Measurements from ENCODE around the gene GLI3. TPM values are rescaled to one million over a fixed set of nuclear protein-coding genes. Genes with fewer than 3 reads are reported as not detected.

Gene GLI3
- total and polyA plus RNA-seq, 10 of the 15 experiments (the other 5 are each of a cell fraction or from before 2014, with no cell fraction given): 0.01 TPM; not detected in 8

GRCh38 chr7:41940760-41941343 is 296.2 kb downstream of the GLI3 start (continued):
- TF ChIP-seq ZNF384 (IDR thresholded peaks at IDR 0.05; ENCODE audit: borderline replicate concordance, low read depth, low read length): no peak
- TF ChIP-seq BCL11A (IDR thresholded peaks at IDR 0.05; ENCODE audit: low read depth, low read length): no peak
- TF ChIP-seq JUNB (IDR thresholded peaks at IDR 0.05): no peak
- TF ChIP-seq RBBP5 (conservative IDR thresholded peaks at IDR 0.05): no peak
- TF ChIP-seq NBN (IDR thresholded peaks at IDR 0.05): peak; percentile 29; the same call in 1 of the 2 replicates
- no peak for TF ChIP-seq POLR2A (IDR thresholded peaks at IDR 0.05; ENCODE audit: low read depth, low read length)
- no peak for TF ChIP-seq DPF2 (IDR thresholded peaks at IDR 0.05)
- TF ChIP-seq, protein P1, sequence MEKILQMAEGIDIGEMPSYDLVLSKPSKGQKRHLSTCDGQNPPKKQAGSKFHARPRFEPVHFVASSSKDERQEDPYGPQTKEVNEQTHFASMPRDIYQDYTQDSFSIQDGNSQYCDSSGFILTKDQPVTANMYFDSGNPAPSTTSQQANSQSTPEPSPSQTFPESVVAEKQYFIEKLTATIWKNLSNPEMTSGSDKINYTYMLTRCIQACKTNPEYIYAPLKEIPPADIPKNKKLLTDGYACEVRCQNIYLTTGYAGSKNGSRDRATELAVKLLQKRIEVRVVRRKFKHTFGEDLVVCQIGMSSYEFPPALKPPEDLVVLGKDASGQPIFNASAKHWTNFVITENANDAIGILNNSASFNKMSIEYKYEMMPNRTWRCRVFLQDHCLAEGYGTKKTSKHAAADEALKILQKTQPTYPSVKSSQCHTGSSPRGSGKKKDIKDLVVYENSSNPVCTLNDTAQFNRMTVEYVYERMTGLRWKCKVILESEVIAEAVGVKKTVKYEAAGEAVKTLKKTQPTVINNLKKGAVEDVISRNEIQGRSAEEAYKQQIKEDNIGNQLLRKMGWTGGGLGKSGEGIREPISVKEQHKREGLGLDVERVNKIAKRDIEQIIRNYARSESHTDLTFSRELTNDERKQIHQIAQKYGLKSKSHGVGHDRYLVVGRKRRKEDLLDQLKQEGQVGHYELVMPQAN (conservative IDR thresholded peaks at IDR 0.05): no peak
- no peak for TF ChIP-seq STAT3 (IDR thresholded peaks at IDR 0.05; ENCODE audit: low read depth, low read length)
- no peak for TF ChIP-seq TCF3 (IDR thresholded peaks at IDR 0.05; ENCODE audit: borderline replicate concordance, insufficient read depth, low read depth, low read length)
- TF ChIP-seq ZNF687 (IDR thresholded peaks at IDR 0.05): no peak
- TF ChIP-seq CREM (IDR thresholded peaks at IDR 0.05; ENCODE audit: low read depth): no peak
- TF ChIP-seq NR2C1 (IDR thresholded peaks at IDR 0.05): no peak
- TF ChIP-seq, protein P2, sequence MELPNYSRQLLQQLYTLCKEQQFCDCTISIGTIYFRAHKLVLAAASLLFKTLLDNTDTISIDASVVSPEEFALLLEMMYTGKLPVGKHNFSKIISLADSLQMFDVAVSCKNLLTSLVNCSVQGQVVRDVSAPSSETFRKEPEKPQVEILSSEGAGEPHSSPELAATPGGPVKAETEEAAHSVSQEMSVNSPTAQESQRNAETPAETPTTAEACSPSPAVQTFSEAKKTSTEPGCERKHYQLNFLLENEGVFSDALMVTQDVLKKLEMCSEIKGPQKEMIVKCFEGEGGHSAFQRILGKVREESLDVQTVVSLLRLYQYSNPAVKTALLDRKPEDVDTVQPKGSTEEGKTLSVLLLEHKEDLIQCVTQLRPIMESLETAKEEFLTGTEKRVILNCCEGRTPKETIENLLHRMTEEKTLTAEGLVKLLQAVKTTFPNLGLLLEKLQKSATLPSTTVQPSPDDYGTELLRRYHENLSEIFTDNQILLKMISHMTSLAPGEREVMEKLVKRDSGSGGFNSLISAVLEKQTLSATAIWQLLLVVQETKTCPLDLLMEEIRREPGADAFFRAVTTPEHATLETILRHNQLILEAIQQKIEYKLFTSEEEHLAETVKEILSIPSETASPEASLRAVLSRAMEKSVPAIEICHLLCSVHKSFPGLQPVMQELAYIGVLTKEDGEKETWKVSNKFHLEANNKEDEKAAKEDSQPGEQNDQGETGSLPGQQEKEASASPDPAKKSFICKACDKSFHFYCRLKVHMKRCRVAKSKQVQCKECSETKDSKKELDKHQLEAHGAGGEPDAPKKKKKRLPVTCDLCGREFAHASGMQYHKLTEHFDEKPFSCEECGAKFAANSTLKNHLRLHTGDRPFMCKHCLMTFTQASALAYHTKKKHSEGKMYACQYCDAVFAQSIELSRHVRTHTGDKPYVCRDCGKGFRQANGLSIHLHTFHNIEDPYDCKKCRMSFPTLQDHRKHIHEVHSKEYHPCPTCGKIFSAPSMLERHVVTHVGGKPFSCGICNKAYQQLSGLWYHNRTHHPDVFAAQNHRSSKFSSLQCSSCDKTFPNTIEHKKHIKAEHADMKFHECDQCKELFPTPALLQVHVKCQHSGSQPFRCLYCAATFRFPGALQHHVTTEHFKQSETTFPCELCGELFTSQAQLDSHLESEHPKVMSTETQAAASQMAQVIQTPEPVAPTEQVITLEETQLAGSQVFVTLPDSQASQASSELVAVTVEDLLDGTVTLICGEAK (IDR thresholded peaks at IDR 0.05; ENCODE audit: borderline replicate concordance): no peak
- TF ChIP-seq, protein P3, sequence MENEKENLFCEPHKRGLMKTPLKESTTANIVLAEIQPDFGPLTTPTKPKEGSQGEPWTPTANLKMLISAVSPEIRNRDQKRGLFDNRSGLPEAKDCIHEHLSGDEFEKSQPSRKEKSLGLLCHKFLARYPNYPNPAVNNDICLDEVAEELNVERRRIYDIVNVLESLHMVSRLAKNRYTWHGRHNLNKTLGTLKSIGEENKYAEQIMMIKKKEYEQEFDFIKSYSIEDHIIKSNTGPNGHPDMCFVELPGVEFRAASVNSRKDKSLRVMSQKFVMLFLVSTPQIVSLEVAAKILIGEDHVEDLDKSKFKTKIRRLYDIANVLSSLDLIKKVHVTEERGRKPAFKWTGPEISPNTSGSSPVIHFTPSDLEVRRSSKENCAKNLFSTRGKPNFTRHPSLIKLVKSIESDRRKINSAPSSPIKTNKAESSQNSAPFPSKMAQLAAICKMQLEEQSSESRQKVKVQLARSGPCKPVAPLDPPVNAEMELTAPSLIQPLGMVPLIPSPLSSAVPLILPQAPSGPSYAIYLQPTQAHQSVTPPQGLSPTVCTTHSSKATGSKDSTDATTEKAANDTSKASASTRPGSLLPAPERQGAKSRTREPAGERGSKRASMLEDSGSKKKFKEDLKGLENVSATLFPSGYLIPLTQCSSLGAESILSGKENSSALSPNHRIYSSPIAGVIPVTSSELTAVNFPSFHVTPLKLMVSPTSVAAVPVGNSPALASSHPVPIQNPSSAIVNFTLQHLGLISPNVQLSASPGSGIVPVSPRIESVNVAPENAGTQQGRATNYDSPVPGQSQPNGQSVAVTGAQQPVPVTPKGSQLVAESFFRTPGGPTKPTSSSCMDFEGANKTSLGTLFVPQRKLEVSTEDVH (IDR thresholded peaks at IDR 0.05; ENCODE audit: low read depth, partially characterized antibody): no peak
- TF ChIP-seq, protein P4, sequence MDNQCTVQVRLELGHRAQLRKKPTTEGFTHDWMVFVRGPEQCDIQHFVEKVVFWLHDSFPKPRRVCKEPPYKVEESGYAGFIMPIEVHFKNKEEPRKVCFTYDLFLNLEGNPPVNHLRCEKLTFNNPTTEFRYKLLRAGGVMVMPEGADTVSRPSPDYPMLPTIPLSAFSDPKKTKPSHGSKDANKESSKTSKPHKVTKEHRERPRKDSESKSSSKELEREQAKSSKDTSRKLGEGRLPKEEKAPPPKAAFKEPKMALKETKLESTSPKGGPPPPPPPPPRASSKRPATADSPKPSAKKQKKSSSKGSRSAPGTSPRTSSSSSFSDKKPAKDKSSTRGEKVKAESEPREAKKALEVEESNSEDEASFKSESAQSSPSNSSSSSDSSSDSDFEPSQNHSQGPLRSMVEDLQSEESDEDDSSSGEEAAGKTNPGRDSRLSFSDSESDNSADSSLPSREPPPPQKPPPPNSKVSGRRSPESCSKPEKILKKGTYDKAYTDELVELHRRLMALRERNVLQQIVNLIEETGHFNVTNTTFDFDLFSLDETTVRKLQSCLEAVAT (IDR thresholded peaks at IDR 0.05): no peak
- TF ChIP-seq FOS (IDR thresholded peaks at IDR 0.05; ENCODE audit: borderline replicate concordance, extremely low read depth, insufficient read length): no peak

Measured in GM12878 (cell line).